Myocyte (in vitro differentiated cells): ENCODE data around the gene SLC39A1. TPM values are rescaled to one million over a fixed set of nuclear protein-coding genes. Genes with fewer than 3 reads are reported as not detected.

Experiments
- microRNA-seq: library from miRNA; unstranded; fragments of <30 nt; microRNA quantifications from one replicate; pipeline ENCODE4, GENCODE V29; 2016
- total RNA-seq: library from RNA; depleted of rRNA; stranded (reverse); fragments of >200 nt; gene quantifications from 2 replicates; pipeline ENCODE4 v1.2.3, GENCODE V29; 2014

The SLC39A1 gene
- total RNA-seq, 1 donor from 2014 or later, result 69.9 TPM

Small RNA genes lying within 50 kb of the gene (microRNA-seq; reads per million reads assigned to microRNA genes)
- not detected for gene MIR6737

Other genes with a start within 250 kb of the SLC39A1 start
- gene INTS3, start 235.5 kb downstream of the SLC39A1 start, total RNA-seq, result 24.0 and 27.7 TPM in 2 replicates
- 0.29 and 0.42 TPM in 2 replicates for gene SLC27A3, start 188.1 kb downstream of the SLC39A1 start, total RNA-seq
- 4.9 and 9.8 TPM in 2 replicates for gene GATAD2B, start 40.6 kb downstream of the SLC39A1 start, total RNA-seq
- 13.2 and 19.9 TPM in 2 replicates for gene DENND4B, start 16.8 kb downstream of the SLC39A1 start, total RNA-seq
- 8.5 and 12.3 TPM in 2 replicates for gene CRTC2, start 4.9 kb downstream of the SLC39A1 start, total RNA-seq
- 6.9 and 9.4 TPM in 2 replicates for gene CREB3L4, start 4.4 kb upstream of the SLC39A1 start, total RNA-seq
- 162 and 217 TPM in 2 replicates for gene JTB, start 14.1 kb upstream of the SLC39A1 start, total RNA-seq
- gene RAB13, start 22.8 kb upstream of the SLC39A1 start, total RNA-seq, result 15.5 and 22.0 TPM in 2 replicates
- 935 and 1,278 TPM in 2 replicates for gene RPS27, start 27.2 kb upstream of the SLC39A1 start, total RNA-seq
- gene NUP210L, start 191.5 kb upstream of the SLC39A1 start, total RNA-seq, result 0.13 TPM in 1 of 2 replicates, not detected in the other
- 819 and 978 TPM in 2 replicates for gene TPM3, start 228.6 kb upstream of the SLC39A1 start, total RNA-seq
- not detected in 2 replicates for gene CFAP141, start 242.8 kb upstream of the SLC39A1 start, total RNA-seq